ENCODE results near the gene FBN1.

- TF ChIP-seq CTCF (conservative IDR thresholded peaks at IDR 0.05 in 1 of 2, IDR thresholded peaks at IDR 0.05 in 1 of 2; ENCODE audit: extremely low read depth in 1 of 2, insufficient read depth in 1 of 2, low read depth in 1 of 2, low read length in 2 of 2) = no peak
- no peak for TF ChIP-seq EZH2 (IDR thresholded peaks at IDR 0.05; ENCODE audit: borderline replicate concordance, low read length)
Measured at GRCh38 chr15:48365575-48365974, 279.9 kb downstream of the FBN1 start.

All from mammary epithelial cell (primary cell).